Putamen (tissue), 1 donor: ENCODE results near the gene ULBP1.
"Not testable (repeated sequence)": the region's sequence is repeated elsewhere in the genome, so short reads cannot be mapped to it uniquely, and the experiment has no call there.

Experiments used
- DNase-seq: peaks from one replicate; pipeline ENCODE4 v3.0.0-alpha.2; 2016; ENCODE audit warnings: low spot score

Gene ULBP1

DNA sequence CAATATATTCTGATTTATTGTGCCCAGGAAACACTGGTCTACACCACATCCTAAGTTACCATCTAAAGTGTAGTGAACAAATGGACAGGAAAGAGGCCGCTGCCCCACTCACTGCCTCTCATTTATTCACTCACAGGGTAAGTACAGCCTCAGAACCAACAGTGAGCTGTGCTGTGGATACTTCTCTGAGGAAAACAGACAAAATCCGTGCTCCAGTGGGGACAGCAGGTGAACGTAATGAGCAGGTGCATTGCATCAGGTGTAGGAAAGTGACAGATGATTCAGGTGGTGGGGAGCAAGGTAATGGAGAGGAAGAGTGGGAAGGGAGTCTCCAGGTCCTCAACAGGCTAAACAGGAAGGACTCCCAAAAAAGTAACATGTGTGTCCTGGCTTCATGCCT lies 30.3 kb upstream of the ULBP1 start:
- no peak for DNase-seq

DNA sequence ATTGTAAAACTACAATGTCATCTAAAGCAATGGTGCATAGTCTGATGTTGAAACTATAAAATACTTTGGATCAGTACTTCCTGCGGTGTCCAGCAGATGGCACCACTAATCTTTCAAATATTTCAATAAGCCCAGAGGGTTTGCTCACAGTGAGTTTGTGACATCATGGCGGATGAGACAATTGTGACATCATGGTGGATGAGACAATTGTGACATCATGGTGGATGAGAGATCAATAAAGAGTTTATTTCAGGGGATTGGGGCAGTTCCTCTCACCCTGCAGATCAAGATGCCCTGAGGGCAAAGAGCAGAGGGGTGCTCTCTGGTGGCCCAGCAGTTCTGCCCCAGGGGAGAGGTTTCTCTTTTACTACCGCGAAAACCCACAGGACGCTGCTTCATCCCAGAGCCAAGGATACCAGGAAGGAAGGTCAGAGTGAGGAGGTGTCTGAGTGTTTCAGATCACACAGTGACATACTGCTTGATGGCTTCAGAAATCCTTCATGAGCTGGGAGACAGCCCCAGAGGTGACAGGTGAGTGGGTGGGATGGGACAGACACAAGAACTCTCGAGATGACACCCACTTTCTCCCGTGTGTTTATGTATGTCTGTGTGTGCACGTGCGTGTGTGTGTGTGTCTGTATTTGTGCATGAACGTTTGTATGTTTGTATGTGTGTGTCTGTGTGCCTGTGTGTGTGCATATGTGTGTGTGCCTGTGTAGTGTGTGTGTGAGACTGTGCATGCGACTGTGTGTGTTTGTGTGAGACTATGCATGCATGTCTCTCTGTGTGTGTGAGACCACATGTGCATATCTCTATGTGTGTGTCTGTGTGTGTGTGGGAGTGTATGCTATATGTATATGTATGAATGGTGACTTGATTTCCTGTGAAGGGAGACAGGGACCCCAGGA lies 29.2 kb upstream of the ULBP1 start:
- peak; percentile 44 for DNase-seq

DNA sequence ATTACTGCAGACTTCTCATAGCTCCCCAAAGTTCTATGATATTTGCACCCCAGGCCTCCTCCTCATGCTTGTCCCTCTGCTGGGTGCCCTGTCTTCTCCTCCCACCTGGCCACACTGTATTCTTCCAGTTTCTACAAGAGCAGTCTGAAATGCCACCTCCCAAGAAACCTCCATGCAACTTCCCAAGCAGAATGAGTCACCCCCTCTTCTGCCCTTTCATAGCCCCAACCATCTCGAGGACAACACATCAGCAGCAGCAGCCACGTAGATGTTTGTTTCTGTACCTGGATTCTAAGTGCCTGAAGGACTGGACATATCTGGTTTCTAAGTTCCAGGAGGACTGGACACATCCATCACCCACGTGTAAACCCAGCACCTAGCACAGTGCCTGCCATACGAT lies 28.5 kb upstream of the ULBP1 start:
- no peak for DNase-seq

DNA sequence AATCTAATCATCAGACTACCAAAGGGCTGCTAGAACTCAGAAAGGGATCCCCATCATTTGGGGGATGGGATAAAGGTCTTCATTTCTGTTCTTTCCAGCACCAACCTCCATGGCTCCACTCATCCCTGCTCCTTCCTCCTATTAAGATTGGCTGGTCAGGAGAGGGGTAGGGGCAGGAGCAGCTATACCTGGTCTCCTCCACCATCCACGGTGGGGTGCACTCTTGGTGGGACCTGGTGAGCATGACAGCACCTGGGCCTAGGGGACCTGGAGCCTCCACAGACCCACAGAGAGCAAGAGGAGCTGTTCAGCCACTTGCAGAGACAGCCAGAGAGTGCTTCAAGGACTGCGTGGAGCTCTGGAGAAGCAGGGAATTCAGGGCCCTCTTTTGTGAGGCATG lies 28.1 kb upstream of the ULBP1 start:
- no peak for DNase-seq

DNA sequence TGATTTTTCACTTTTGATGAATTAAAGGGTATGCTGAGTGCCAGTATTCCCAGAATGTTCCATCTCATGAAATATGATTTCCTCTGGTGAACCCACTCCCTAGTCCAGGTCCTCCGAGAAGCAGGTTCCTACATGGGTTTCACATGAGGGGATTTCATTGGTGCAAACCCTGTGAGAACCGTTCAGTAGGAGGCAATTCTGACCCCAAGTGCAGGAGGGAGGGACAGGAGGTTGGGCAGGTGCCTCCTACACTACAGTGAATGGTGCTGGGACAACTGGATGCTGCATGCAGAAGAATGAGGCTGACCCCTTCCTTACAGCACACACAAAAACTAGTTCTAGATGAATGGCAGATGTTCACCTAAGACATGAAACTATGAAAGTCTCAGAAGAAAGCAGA lies 27.0 kb upstream of the ULBP1 start:
- no peak for DNase-seq

DNA sequence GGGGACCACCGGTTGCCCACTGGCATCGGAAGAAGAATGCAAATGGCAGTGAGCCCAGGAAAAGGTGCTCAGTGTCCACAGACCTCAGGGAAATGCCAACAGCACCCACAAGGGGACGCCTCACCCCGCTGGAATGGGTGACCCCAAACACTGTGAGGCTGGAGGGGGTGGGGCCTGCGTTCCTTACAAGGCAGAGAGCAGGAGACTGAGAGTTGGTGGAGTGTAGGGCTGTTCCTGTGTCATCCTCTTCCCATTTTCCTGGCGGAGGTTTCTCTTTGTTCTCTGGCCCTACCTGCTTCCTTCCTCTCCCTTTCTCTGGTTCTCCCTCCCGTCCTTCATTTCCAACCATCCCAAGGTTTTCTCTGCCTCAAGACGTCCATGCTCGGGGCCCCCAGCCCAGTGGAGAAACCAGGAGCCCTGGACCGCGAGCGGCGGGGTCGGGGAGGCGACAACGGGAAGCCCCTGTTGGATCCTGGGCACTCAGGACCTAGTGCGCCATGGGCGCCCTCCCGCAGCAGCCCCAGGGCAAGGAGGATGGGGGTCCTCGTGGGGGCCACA lies 25.7 kb upstream of the ULBP1 start:
- DNase-seq = not testable (repeated sequence)

DNA sequence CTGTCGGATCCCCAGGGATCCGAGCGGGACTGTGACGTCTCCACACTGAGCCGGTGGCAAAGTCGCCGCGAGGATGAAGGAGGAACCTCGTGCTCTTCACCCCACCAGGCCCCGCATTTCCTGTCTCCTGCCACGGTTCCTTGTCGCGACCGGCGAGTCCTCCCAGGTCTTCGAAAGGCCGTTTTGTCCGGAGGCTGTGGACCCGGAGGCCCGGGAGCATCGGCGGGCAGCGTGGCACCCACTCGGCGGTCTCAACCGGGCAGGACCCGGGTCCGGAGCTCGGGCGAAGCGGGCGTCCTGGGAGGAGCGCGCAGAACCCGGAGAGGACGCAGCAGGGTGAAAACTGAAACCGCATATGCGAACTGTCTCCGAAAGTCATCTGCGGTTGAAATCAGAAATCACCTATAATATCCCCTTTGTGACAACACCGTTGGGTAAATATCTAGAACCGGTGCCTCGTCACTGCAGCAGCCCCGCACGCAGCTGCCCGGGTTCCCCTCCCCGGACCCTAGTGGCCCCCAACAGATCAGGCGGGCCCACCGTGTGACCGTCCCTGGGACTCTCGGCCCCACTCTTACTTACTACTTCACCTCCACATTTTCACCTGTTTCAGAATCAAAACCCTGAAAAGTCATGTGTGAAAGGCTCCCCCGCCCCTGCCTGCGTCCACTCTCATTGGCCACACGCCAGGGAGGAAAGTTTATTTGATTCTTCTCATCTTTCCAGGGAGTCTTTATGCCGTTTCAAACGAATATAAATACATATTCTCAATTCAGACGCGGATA lies 25.0 kb upstream of the ULBP1 start:
- no peak for DNase-seq

DNA sequence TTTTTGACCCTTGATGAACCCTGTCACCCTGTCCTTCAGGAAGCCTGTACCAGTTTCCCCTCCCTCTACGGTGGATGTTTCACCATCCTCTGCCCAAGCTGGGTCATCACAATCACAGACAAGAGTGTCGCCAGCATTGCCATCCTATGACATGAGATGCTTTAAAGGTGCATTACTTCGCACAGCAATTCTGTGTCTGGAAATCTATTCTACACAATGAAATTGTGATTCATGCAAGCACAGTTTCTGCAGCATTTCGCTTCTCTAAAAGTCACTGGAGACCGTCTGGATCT lies 24.4 kb upstream of the ULBP1 start:
- no peak for DNase-seq

DNA sequence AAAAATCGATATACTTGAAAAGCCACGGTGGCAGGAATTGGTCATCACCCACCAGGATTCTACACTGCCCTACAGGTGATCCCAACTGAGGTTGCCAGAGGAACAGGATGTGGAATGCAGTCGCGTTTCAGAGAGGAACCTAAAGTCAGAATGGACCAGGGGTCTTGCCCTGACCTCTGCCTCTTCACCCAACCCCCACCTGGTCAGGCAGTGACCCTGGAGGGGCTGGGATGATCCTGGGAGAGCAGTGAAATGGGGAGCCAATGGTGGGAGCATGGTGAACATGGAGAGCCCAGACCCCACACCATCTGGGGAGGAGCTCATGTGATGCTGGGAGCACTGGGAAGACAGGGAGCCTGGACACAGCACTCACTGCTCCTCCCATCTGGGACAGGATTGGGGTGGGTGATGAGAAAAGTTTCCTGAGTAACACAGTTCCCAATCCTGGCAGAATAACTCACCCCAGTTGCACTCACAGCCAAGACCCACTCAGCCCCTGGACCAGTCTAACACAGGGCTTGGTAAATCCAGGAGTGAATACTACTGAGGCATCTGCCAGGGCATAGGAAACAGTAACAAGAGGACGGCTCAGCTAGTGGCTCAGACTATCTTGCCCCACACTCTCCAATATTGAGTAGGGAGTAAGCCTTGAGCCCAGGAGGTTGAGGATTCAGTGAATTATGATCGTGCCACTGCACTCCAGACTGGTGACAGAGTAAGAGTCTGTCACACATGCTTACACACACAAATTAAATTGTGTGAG lies 23.7 kb upstream of the ULBP1 start:
- DNase-seq = no peak

DNA sequence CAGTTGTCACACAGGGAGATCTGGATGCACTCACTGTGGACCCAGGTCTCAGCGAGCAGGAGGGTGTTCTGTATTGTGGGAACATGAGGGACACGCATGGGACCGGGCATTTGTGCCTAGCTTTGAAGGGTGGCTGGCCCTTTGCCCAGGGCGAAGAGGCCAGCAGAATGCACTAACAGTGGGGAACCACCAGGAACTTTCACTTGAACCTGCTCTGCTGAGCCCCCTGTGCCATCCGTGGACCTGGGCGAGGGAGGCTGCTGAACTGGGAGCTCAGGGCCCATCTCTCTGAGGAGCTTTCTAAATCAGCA lies 23.1 kb upstream of the ULBP1 start:
- no peak for DNase-seq

DNA sequence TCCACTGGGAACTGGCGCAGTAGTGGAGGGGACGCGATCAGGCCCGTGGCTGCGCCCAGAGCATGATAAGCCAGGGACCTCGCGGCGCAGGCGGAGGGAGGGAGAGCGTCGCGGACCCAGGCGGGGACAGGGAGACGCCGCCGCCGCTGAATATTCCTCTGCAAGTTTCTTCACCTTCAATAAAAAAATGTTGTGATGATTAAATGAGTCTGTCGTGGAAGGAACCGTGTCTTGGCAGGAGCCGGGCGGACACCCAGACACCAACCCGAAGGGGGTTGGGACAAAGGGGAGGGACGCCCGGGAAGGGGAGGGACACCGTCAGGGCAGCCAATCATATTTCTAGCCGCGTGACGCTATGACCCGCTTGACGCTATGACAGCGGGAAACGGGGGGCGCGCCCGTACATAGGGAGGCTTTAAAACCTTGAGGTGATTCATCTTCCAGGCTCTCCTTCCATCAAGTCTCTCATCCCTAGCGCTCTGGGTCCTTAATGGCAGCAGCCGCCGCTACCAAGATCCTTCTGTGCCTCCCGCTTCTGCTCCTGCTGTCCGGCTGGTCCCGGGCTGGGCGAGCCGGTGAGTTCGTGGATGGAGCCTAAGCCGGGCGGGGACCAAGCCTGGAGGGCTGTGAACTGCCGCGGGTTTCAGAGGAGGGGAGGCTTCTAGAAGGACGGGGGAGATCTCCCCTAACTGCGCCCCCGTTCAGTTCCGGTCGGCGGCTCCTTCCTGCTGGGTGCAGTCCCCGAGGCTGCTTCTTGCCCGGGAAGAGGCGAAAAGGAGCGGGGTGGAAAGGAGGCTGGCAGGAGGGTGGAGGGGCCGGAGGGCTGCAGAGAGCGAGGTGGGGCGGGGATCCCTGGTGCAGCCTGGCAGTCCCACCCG lies 21.9 kb upstream of the ULBP1 start, which contains the start of gene ULBP2:
Gene ULBP2 (plus strand): TSS at position 432 of the 878 bp plus-strand sequence. CDS start 59 bp downstream, at position 491.
- DNase-seq = peak; percentile 71

DNA sequence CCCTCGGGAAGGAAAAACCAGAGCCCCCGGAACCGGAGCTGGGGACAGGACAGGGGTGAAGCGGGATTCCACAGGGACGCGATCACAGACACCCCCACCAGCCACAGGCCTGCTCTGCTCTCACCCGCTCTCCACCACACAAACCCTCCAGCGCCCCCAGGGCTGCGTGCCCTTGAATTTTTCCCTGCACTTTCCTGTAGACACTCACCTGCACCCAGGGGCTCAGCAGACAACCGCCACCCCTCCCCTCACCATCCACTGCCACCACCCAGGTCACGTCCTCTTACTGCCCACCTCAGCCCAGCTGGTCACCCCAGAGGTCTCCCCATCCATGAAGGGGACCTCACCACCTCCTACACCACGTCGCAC lies 21.3 kb upstream of the ULBP1 start:
- no peak for DNase-seq

DNA sequence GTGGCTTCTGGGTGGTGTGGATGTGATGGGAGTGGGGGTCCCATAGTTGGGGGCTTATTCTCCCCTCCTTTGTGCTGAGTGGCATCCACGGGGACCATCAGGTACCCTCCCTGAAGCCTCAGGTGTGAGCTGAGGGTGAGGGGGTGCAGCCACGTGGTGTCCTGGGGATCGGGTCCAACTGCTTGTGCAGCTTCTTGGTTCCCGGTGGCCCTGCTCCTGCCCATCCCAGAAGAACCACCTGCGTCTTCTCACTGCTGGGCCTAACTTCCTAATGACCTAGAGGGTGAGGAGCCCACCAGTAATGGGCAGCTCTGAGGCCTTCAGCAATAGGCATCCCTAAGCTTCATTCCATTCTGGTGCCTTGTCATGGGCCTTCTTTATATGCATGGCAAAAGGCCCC lies 20.4 kb upstream of the ULBP1 start:
- not testable (repeated sequence) for DNase-seq

DNA sequence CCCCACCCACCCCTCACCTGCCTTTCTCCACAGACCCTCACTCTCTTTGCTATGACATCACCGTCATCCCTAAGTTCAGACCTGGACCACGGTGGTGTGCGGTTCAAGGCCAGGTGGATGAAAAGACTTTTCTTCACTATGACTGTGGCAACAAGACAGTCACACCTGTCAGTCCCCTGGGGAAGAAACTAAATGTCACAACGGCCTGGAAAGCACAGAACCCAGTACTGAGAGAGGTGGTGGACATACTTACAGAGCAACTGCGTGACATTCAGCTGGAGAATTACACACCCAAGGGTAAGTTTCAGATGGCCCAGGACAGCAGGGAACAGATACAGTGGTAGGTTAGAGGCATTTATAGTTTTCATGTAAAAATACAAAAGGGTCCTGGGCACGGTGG lies 18.5 kb upstream of the ULBP1 start:
- not testable (repeated sequence) for DNase-seq

DNA sequence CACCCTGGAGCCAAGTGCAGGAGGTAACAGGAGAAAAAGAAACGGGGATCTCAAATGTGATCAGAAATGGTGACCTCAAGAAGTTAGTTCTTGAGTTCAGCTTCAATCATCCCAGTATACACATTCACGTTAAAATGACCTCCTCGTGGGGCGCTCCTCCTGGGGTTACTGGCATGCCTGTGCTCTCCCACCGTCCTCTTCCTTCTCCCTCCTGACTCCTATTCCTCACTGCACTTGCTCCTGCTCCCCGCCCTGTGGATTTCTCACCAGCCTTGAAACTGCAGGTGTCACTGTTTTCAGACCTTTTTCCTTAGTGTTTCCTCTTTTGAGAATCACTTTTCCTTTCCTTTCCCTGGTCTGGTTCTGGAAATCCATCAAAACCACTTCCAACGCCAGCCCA lies 17.1 kb upstream of the ULBP1 start:
- DNase-seq = not testable (repeated sequence)

DNA sequence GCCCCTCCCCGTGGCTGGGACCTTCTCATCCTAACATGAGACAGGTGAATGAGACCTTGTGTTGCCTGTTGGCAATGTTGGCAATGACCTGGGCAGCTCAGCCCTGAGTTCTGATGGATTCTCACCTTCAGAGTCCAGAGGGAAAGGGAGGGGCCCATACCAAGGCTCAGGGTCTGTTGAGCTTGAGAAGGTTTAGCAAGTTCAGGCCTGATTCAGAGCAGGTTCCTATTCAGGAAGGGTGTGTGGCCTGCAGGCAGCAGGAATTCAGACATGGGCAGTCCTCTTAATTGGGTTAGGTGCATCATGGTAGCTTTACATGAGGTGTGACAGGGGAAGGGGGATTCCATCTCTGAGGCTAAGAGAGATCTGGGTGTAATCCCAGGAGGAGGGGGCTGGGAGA lies 16.2 kb upstream of the ULBP1 start:
- DNase-seq = not testable (repeated sequence)

DNA sequence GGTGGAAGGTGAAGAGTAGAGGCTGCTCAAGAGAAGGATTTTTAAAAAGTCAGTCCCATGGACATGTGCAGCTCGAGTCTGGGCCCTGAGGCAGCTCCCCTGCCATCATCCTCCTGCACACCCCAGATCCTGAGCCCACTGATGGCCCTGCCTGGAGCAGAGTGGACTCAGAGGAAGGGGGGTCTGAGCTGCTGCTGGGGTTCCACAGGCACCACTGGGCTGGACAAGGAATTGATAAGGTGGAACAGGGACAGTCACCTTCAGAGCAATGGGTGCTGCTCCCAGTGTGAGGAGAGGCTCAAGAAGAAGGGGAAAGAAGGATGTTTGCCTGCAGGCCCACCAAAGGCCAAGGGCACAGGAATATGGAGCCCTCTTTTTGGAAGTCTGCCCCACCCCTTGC lies 15.7 kb upstream of the ULBP1 start:
- DNase-seq = no peak

DNA sequence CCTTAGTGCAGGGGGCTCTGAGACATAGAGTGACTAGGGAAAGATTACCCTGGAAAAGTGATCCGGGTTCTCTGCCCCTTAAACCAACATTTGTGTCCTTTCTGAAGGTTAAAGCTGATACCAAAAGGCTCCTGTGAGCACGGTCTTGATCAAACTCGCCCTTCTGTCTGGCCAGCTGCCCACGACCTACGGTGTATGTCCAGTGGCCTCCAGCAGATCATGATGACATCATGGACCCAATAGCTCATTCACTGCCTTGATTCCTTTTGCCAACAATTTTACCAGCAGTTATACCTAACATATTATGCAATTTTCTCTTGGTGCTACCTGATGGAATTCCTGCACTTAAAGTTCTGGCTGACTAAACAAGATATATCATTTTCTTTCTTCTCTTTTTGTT lies 15.1 kb upstream of the ULBP1 start:
- DNase-seq = no peak

DNA sequence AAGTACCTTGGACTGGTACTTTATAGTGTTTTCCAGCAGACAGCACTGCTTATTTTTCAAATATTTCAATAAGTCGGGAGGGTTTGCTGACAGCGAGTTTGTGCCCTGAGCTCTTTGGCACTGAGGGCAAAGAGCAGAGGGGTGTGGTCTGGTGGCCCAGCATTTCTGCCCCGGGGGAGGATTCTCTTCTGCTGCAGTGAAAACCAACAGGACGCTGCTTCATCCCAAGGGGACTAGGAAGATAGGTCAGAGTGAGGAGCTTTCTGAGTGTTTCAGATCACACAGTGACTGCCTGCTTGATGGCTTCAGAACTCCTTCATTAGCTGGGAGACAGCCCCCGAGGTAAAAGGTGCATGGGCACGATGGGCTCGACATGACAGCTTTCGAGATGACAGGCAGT lies 13.3 kb upstream of the ULBP1 start:
- DNase-seq = no peak

DNA sequence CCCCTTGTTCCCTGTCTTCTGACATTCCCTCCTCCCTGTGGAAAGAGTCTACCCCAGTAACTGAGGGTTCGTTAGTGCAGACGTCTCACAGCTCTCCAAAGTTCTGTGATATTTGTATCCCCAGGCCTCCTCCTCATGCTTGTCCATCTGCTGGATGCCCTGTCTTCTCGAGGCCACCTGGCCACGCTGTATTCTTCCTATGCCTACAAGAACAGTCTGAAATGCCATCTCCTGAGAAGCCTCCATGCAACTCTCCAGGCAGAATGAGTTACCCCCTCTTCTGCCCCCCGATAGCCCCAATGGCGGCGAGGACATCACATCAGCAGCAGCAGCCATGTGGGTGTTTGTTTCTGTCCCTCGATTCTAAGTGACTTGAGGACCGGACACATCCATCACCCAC lies 12.6 kb upstream of the ULBP1 start:
- DNase-seq = no peak

DNA sequence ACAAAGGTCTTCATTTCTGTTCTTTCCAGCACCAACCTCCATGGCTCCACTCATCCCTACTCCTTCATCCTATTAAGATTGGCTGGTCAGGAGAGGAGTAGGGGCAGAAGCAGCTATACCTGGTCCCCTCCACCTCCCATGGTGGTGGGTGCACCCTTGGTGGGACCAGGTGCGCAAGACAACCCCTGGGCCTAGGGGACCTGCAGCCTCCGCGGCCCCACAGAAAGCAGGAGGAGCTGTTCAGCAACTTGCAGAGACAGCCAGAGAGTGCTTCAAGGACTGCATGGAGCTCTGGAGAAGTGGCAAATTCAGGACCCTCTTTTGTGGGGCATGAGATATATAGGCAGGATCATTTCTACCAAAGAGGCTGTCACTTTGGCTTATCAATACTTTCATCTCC lies 12.1 kb upstream of the ULBP1 start:
- no peak for DNase-seq

DNA sequence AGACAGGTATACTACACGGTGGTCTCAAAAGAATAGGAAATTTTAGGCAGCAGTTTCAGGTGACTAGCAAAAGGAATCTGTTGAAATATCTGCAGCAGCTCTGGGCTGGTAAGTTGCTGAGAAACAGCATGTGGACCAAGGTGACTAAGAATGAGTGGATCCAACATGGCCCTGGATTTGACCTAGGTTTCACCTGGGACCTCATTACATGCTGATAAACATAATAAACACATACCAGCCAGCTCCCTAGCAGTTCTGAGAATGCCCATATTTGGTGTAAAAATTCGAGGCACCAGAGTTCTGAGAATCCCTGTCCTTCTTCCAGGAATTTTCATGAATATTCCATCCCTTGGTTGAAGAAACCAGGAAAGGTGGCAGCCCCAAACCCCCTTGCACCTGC lies 10.4 kb upstream of the ULBP1 start:
- DNase-seq = not testable (repeated sequence)
